ENCODE measurements around the gene RPAIN.
A peak's percentile ranks its signal among the peaks of the same experiment; 100 is the strongest.
"Not testable (repeated sequence)": the region's sequence is repeated elsewhere in the genome, so short reads cannot be mapped to it uniquely, and the experiment has no call there.

RPAIN gene

GRCh38 chr17:5430413-5430999 lies 10.5 kb downstream of the RPAIN start:
- no peak for DNase-seq

- not testable (repeated sequence) for DNase-seq
These were observed 11.3 kb downstream of the RPAIN start for GRCh38 chr17:5431234-5431633.

DNA sequence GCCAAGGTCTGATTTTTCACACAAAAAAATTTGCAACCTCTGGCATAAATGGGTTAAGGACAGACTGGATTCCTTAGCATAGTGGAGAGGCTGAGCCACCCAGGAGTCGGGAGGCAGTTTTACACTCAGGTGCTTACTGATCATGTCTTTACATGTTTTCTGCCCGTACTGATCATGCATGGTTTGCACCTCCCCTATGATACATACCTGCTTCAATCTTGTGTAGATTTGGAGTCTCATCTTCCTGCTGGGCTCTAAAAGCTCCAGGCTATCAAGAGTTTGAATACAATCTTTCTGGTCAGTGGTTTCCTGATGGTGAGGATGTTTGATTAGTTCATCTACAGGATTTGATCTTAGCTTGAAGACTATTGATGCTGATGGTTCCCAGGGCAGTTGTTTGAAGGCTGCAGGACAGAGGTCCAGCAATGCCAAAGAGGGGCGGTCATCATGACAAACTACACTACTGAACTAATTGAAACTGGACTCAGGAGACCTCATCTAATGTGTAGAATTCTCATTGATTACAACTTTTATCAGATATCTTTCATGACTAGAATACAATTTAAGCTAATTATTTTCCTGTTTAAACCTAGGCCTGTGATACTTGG lies 12.1 kb downstream of the RPAIN start:
- no peak for DNase-seq

GRCh38 chr17:5434984-5435383 lies 15.0 kb downstream of the RPAIN start:
- DNase-seq: no peak

DNA sequence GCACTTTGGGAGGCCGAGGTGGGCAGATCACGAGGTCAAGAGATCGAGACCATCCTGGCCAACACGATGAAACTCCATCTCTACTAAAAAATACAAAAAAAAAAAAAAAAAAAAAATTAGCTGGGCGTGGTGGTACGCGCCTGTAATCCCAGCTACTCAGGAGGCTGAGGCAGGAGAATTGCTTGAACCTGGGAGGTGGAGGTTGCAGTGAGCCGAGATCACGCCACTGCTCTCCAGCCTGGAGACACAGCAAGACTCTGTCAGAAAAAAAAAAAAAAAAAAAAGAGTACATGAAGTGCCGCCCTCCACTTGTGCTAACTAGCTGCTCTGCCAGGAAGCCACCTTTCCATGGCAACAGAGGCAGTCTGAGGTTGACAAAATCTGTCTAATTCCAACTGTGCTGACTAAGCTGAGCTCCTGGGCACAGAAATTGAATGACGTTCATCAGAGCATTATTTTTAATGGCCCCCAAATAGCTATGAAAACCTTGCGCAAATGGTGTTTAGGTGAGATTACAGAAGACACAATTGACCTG lies 15.9 kb downstream of the RPAIN start:
- not testable (repeated sequence) for DNase-seq

GRCh38 chr17:5437721-5438317 lies 17.8 kb downstream of the RPAIN start:
- DNase-seq: no peak

DNA sequence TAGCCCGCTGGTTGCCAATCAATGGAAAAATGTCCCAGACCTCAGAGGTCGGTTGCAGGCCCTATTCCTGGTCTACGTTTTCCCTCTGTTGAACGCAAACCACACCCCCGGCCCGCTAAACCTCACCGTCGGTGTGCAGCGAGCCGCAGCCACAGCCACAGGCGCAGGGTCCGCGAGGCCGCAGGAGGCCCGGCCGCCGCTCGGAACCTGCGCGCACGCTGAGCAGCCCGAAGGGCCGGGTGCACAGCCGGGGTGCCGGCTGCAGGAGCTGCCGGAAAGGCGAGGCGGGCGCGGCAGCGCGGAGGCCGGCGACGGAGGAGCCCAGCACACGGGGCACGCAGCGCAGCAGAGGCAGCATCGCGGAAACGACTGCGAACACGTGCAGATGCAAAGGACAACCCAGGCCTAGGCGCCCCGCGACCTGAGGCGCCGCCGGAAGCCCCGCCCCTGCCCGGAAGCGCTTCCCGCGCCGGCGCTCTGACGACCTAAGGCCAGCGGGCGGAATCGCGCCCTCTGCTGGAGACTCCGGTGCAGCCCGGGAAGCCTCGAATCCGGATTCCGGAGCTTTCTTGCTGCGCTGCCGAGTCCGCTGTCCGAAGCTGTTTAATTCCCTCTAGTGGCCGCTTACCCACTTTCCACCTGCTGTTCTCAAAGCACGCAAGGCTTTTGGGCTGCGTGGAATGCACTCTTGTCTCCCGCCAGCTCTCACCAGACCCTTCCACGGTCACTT lies 18.9 kb downstream of the RPAIN start, which contains the start of gene C1QBP:
Gene C1QBP (minus strand): TSS at position 440 of the 730 bp plus-strand sequence. CDS start 82 bp downstream, at position 358.
- DNase-seq: peak; percentile 93

GRCh38 chr17:5439446-5439764 lies 19.4 kb downstream of the RPAIN start:
- DNase-seq: no peak

GRCh38 chr17:5443728-5444127 lies 23.7 kb downstream of the RPAIN start:
- DNase-seq: no peak

- DNase-seq: no peak
These were observed 24.2 kb downstream of the RPAIN start for GRCh38 chr17:5444209-5444608.

GRCh38 chr17:5446786-5447185 lies 26.8 kb downstream of the RPAIN start:
- DNase-seq: no peak

DNA sequence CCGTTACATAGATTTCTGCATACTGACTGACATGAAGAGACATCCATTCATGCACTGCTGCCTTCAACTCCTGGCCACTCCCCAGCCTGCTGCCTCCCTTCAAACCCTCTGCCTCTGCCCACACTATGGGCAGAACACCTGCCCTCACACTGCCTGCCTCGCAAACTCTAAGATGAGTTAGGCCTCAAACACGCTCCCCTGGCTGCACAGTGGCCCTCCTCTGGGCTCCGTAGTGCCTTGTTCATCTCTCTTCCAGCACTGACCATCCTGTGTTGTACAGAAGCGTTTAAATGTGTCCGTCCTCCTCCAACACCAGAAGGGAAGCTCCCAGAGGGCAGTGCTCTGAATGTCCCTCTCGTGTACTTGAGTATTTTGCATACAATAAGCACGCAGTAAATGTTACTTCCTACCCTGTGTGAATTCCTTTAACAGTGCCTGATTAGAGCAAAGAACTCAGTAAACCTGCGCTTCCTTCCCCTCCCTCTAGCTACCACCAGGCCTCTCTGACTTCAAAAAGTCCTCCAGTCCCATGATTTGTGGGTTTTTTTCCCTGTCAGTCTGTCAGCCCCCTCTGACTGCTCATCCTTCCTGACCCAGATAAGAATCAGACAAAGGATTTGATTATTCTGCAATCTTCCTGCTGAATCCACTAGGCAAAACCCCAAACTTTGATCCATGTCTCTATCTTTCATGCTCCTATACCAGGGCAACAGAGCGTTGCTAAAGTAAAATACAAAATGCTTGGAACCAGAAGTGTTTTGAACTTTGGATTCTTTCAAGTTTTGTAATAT lies 44.9 kb downstream of the RPAIN start:
- DNase-seq: no peak

- no peak for DNase-seq
These were observed 46.3 kb downstream of the RPAIN start for GRCh38 chr17:5466295-5466694.

DNA sequence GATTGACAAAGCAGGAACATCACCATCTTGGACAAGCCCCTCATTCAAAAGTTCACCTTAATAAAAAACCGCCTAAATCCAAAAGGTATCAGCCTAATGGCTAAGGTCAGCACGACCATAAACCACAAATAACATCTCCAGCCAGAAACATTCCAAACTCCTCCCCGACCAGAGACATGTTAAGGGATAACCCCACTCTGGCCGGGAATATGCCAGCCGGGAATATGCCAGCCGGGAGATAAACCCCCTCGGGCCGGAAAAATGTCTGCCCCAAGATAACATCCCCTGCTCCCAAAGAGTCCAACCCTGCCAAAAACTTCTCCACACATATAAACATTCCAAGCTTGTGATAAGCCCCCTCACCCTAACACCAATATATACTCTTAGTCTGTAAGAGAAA lies 47.4 kb downstream of the RPAIN start:
- no peak for DNase-seq

DNA sequence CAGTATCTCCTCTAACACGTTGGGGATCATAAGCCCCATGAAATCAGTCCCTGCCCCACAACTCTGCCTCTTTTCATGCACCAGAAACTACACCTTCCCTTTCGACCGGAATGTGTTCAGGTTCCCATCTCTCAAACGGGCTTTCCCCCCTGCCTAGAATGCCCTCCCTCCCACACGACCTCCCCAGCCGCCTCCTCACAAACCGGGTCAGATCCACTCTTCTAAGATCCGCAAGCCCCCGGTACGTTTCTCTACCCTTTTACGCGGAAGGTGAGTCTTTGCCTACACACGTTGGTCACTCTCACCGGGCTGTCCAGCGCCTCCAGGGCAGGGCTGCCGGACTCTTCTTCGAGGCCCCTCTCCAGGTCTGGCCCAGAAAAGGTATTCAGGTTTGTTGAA lies 48.1 kb downstream of the RPAIN start:
- no peak for DNase-seq

DNA sequence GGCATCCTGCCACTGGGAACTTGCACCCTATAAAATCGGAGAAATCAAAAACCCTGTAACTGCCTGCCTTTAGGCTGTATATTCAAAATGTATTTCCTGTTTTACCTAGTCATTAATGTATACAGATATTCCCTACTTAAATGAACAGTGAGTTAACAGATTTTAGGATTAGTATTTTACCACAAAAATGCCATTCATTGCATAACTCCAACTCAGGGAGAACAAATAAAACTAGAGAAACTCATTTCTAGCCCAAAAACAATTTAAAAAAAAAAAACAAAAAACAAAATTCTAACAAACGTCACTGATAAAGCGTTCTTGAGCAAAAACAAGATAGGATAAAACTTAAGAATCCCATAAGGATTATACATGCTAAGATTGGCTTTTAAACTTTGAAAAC lies 52.5 kb downstream of the RPAIN start:
- no peak for DNase-seq

- DNase-seq: no peak
These were observed 53.9 kb downstream of the RPAIN start for GRCh38 chr17:5473906-5474305.

DNA sequence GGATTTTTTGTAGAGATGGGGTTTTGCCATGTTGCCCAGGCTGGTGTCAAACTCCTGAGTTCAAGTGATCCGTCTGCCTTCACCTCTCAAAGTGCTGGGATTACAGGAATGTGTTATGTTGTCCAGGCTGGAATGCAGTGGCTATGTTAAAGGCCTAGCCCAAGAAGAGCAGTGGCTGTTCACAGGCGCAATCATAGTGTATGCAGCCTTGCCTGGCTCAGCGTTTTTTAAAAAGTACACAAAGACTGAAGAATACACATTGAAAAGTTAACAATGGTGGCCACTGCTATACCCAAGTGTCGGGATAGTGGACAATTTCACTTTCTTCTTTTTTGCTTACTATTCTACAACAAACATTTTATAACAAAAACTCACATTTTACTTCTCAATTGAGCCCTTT lies 59.0 kb downstream of the RPAIN start:
- no peak for DNase-seq

- no peak for DNase-seq
These were observed 61.0 kb downstream of the RPAIN start for GRCh38 chr17:5480962-5481361.

DNA sequence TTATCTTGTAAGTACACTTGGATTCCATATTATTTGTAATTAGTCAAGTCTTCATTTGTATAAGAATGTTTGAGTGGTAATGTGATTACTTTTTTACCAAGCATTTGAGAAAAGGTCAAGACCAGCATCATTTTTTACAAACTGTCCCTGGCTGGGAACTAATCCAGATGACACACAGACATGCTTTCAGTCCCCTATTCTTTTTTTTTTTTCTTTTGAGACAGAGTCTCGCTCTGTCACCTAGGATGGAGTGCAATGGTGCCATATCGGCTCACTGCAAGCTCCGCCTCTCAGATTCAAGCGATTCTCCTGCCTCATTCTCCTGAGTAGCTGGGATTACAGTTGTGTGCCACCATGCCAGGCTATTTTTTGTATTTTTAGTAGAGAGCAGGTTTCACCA lies 61.5 kb downstream of the RPAIN start:
- DNase-seq: no peak

Measured in left hindlimb (tissue), 1 donor.